Stimulated activated CD8-positive, alpha-beta memory T cell treated with anti-CD3 and anti-CD28 coated beads, Interleukin-7, amount 100 ng/mL, for 48 hours (primary cell): ENCODE measurements around the gene MAP7D2.

Source experiments
- DNase-seq, 2 donors: peaks; one replicate each; pipeline ENCODE4 v3.0.0-alpha.2; 2020; ENCODE audit warnings: low read depth in 1 of 2; ENCODE audit errors: extremely low read depth in 1 of 2

The MAP7D2 gene

GRCh38 chrX:20046223-20046622, 70.5 kb downstream of the MAP7D2 start:
- no peak for DNase-seq

- no peak for DNase-seq
Measured at GRCh38 chrX:20042221-20042620, 74.5 kb downstream of the MAP7D2 start.

- DNase-seq: no peak
Measured at GRCh38 chrX:20038966-20039365, 77.7 kb downstream of the MAP7D2 start.

GRCh38 chrX:20037186-20037585, 79.5 kb downstream of the MAP7D2 start:
- no peak for DNase-seq

- no peak for DNase-seq
Measured at GRCh38 chrX:20032201-20032600, 84.5 kb downstream of the MAP7D2 start.

GRCh38 chrX:20029728-20030127, 87.0 kb downstream of the MAP7D2 start:
- DNase-seq: no peak

GRCh38 chrX:20028588-20028987, 88.1 kb downstream of the MAP7D2 start:
- DNase-seq: no peak

- DNase-seq: no peak
Measured at GRCh38 chrX:20026278-20026677, 90.4 kb downstream of the MAP7D2 start.

- DNase-seq: no peak
Measured at GRCh38 chrX:20019672-20020365, 96.9 kb downstream of the MAP7D2 start.

- no peak for DNase-seq
Measured at GRCh38 chrX:20016616-20016945, 100.1 kb downstream of the MAP7D2 start.

GRCh38 chrX:20015945-20016615, 100.6 kb downstream of the MAP7D2 start:
- DNase-seq: no peak

- no peak for DNase-seq
Measured at GRCh38 chrX:20015422-20015821, 101.3 kb downstream of the MAP7D2 start.

GRCh38 chrX:20011608-20012007, 105.1 kb downstream of the MAP7D2 start:
- no peak for DNase-seq

- no peak for DNase-seq
Measured at GRCh38 chrX:20007962-20008622, 108.6 kb downstream of the MAP7D2 start.

GRCh38 chrX:20005883-20006282, 110.8 kb downstream of the MAP7D2 start:
- DNase-seq: no peak

GRCh38 chrX:20001588-20001987, 115.1 kb downstream of the MAP7D2 start:
- DNase-seq: no peak

- DNase-seq: no peak
Measured at GRCh38 chrX:19991350-19991718, 125.4 kb downstream of the MAP7D2 start.

- peak; percentile 74 to 79 for DNase-seq
Measured at GRCh38 chrX:19990556-19991349, 126.0 kb downstream of the MAP7D2 start, which contains the start of gene BCLAF3. BCLAF3 (minus strand) TSS chrX:19991061; CDS start chrX:19970264, 20,797 bp downstream.

- DNase-seq: peak in 1 of 2 donors; percentile 0
Measured at GRCh38 chrX:19990151-19990555, 126.6 kb downstream of the MAP7D2 start.

GRCh38 chrX:19987856-19988255, 128.9 kb downstream of the MAP7D2 start:
- DNase-seq: no peak

- DNase-seq: no peak
Measured at GRCh38 chrX:19986531-19986930, 130.2 kb downstream of the MAP7D2 start.
